MM.1S (cell line): ENCODE data around the gene CELA1.

Experiments
- DNase-seq: peaks from one replicate; pipeline ENCODE4 v3.0.0-alpha.2; 2015
- H2AFZ ChIP-seq: fragments of 300-600 bp; sonication (generic); 2 replicates; pipeline ENCODE4 v1.6.0; 2016; ENCODE audit warnings: antibody characterized with exemption, low read length
- H3F3A ChIP-seq: fragments of 300-600 bp; sonication (generic); 2 replicates; pipeline ENCODE4 v1.6.1; 2016; ENCODE audit warnings: mild to moderate bottlenecking, antibody characterized with exemption, low read length, moderate library complexity, mixed read lengths; ENCODE audit not compliant: insufficient read depth
- H3K27ac ChIP-seq: fragments of 300-600 bp; sonication (generic); 2 replicates; pipeline ENCODE4 v1.5.1; 2016; ENCODE audit warnings: mild to moderate bottlenecking, low read length
- H3K27me3 ChIP-seq: fragments of 300-600 bp; sonication (generic); replicated peaks from 2 replicates; pipeline ENCODE4 v1.6.0; 2016; ENCODE audit warnings: low read length; ENCODE audit not compliant: insufficient read depth
- H3K36me3 ChIP-seq: fragments of 300-600 bp; sonication (generic); replicated peaks from 2 replicates; pipeline ENCODE4 v1.6.1; 2016; ENCODE audit warnings: mild to moderate bottlenecking, low read length, mixed read lengths; ENCODE audit not compliant: insufficient read depth
- H3K4me1 ChIP-seq: fragments of 300-600 bp; sonication (generic); 2 replicates; pipeline ENCODE4 v1.6.1; 2016; ENCODE audit warnings: low read length, mixed read lengths
- H3K4me2 ChIP-seq: fragments of 300-600 bp; sonication (generic); 2 replicates; pipeline ENCODE4 v1.6.0; 2016; ENCODE audit warnings: low read depth, low read length
- H3K4me3 ChIP-seq: fragments of 300-600 bp; sonication (generic); 2 replicates; pipeline ENCODE4 v1.5.1; 2016; ENCODE audit warnings: low read length, mixed read lengths
- H3K79me2 ChIP-seq: fragments of 300-600 bp; sonication (generic); 2 replicates; pipeline ENCODE4 v1.6.1; 2016; ENCODE audit warnings: mixed run types, low read length, mixed read lengths
- H3K9ac ChIP-seq: fragments of 300-600 bp; sonication (generic); 2 replicates; pipeline ENCODE4 v1.6.1; 2016; ENCODE audit warnings: low read length, mixed read lengths
- H3K9me2 ChIP-seq: fragments of 300-600 bp; sonication (generic); replicated peaks from 2 replicates; pipeline ENCODE4 v1.6.1; 2016; ENCODE audit warnings: mild to moderate bottlenecking, low read length, mixed read lengths; ENCODE audit not compliant: insufficient read depth
- H3K9me3 ChIP-seq: fragments of 300-600 bp; sonication (generic); replicated peaks from 2 replicates; pipeline ENCODE4 v1.6.1; 2016; ENCODE audit warnings: mild to moderate bottlenecking, low read length, mixed read lengths; ENCODE audit not compliant: insufficient read depth
- H4K20me1 ChIP-seq: fragments of 300-600 bp; sonication (generic); 2 replicates; pipeline ENCODE4 v1.6.1; 2016; ENCODE audit warnings: mild to moderate bottlenecking, low read length, moderate library complexity, mixed read lengths; ENCODE audit not compliant: insufficient read depth
- CTCF ChIP-seq: fragments of 300-600 bp; sonication (generic); IDR thresholded peaks from 2 replicates; pipeline ENCODE4 v1.5.1; 2016; ENCODE audit warnings: antibody characterized with exemption, low read length, mixed read lengths
- EZH2 ChIP-seq: fragments of 300-600 bp; sonication (generic); optimal IDR thresholded peaks from 2 replicates; pipeline ENCODE3; 2017; ENCODE audit warnings: low read depth, mild to moderate bottlenecking, antibody characterized with exemption, low read length, mixed read lengths
- EZH2phosphoT487 ChIP-seq: fragments of 300-600 bp; sonication (generic); IDR thresholded peaks from 2 replicates; pipeline ENCODE4 v1.6.1; 2018; ENCODE audit warnings: antibody characterized with exemption, low read length

The CELA1 gene

GRCh38 chr12:51326698-51327439 is 19.6 kb downstream of the CELA1 start:
- peaks cover 27% of the 10 kb centered on the region for H3K79me2 ChIP-seq
- no peaks in the 10 kb centered on the region for H3K9me2 ChIP-seq
- TF ChIP-seq EZH2: no peak
- TF ChIP-seq EZH2phosphoT487: no peak
- no peak for TF ChIP-seq CTCF
- no peaks in the 10 kb centered on the region for H3K9me3 ChIP-seq
- H3F3A ChIP-seq: peaks cover 57% of the 10 kb centered on the region
- peak overlapping the region; percentile 42 for H2AFZ ChIP-seq
- peak overlapping the region; percentile 95 for H3K27ac ChIP-seq
- H3K4me1 ChIP-seq: peaks cover 56% of the 10 kb centered on the region
- peak overlapping the region; percentile 22 for H3K4me3 ChIP-seq
- DNase-seq: peak; percentile 81
- H3K4me2 ChIP-seq: peak overlapping the region; percentile 73
- no peaks in the 10 kb centered on the region for H3K27me3 ChIP-seq
- peak overlapping the region; percentile 66 for H3K9ac ChIP-seq
- H4K20me1 ChIP-seq: no peaks in the 10 kb centered on the region
- H3K36me3 ChIP-seq: no peaks in the 10 kb centered on the region

- peaks cover 76% of the 10 kb centered on the region for H3F3A ChIP-seq
- H3K9ac ChIP-seq: no peak overlapping the region
- H3K36me3 ChIP-seq: no peaks in the 10 kb centered on the region
- no peaks in the 10 kb centered on the region for H3K9me2 ChIP-seq
- TF ChIP-seq EZH2 (no peak), CTCF (no peak), EZH2phosphoT487 (no peak)
- no peak overlapping the region for H2AFZ ChIP-seq
- peaks cover 67% of the 10 kb centered on the region for H3K4me1 ChIP-seq
- peaks cover 36% of the 10 kb centered on the region for H3K79me2 ChIP-seq
- no peak overlapping the region for H3K4me2 ChIP-seq
- no peaks in the 10 kb centered on the region for H4K20me1 ChIP-seq
- peak overlapping the region; percentile 95; the same call in 1 of the 2 replicates for H3K27ac ChIP-seq
- H3K27me3 ChIP-seq: no peaks in the 10 kb centered on the region
- no peak overlapping the region for H3K4me3 ChIP-seq
- DNase-seq: no peak
- H3K9me3 ChIP-seq: no peaks in the 10 kb centered on the region
These were observed 21.5 kb downstream of the CELA1 start for GRCh38 chr12:51324953-51325352.

GRCh38 chr12:51323966-51324895 is 22.2 kb downstream of the CELA1 start, which contains the start of gene BIN2:
TSS of gene BIN2 (minus strand) at chr12:51324174. CDS start at chr12:51324102, 72 bp downstream.
- no peaks in the 10 kb centered on the region for H3K27me3 ChIP-seq
- H4K20me1 ChIP-seq: no peaks in the 10 kb centered on the region
- H3K4me3 ChIP-seq: peak within 1 kb of the TSS; percentile 87
- peak within 1 kb of the TSS; percentile 92 for H3K4me2 ChIP-seq
- TF ChIP-seq CTCF: no peak
- TF ChIP-seq EZH2: no peak
- no peak for TF ChIP-seq EZH2phosphoT487
- no peaks in the 10 kb centered on the region for H3K9me2 ChIP-seq
- H3F3A ChIP-seq: peaks cover 84% of the 10 kb centered on the region
- peak; percentile 76 for DNase-seq
- no peaks in the 10 kb centered on the region for H3K9me3 ChIP-seq
- H3K27ac ChIP-seq: peak within 1 kb of the TSS; percentile 99
- peaks cover 67% of the 10 kb centered on the region for H3K4me1 ChIP-seq
- peaks cover 41% of the 10 kb centered on the region for H3K79me2 ChIP-seq
- no peaks in the 10 kb centered on the region for H3K36me3 ChIP-seq
- H3K9ac ChIP-seq: peak within 1 kb of the TSS; percentile 97
- peak within 1 kb of the TSS; percentile 79 for H2AFZ ChIP-seq
